ENCODE data around the gene USP40.

Gene USP40

DNA sequence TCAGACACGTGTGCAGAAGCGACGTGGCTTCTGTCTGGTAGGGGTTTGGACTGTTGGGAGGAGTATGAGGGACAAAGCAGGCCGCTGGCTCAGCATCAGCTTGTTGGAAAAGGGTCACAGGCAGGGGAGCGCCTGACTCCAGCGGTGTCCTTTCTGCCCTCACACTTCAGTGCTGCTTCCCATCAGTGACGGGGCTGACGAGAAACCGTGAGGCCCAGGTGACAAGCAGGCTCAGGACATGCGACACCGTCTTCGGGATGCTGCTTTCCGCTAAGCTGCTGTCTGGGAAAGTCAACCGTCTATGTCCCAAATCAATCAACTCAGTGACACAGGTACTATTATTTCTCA lies 90.5 kb downstream of the USP40 start:
- DNase-seq: no peak

DNA sequence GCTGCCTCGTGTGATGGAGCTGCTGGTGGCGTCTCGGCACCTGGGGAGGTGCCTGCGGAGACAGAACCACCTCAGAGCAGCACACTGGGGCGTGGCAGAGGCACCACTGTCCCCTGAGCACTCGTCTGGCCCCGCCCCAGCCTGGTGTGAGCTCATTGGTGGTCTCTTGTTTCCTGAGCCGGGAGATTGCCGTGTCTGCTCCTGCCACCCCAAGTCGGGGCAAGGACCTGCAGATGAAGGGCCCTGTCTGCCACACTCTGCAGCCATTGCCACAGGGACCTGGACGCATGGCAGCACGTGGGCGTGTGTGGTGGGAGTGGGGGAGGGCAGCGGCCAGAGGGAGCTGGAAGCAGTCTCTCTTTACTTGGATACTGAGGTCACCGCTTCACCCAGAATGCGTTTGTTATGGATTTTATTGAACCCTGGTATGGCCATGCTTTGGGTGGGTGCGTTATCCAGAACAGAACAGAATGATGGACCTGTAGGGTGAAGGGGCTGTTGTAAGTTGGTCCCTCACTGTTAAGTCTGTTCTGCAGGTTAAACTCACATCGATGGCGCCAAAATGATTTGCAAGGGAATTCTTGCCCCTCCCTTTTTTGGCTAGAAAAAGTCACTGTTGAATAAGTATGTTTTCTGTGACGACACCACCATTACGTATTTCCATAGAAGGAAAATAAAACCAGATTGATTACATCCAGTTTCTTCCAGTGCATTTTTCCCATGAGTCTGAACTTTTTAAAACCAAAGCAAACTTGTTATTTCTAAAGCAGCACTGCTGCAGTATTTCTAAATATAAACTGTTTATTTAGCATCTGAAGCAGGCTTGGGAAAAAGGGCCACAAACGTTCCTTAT lies 92.0 kb downstream of the USP40 start:
- no peak for DNase-seq

DNA sequence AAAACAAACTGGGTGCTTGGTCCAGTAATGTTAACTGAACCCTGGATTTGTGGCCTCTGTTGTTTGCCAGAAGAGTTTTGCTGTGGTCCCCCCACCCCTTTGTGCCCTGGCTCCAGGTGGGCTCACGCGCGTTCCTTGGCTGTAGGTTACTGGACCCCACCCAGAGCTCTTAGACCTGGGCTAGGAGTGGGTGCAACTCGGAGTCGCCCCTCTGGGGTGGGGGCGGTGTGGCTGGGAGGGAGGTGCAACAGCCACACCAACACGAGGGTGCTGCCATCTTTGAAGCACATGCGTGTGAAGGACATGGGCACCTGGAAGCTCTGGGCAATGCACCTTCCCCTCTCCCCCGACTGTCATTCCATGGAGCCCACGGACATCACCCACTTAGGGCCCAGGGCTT lies 92.7 kb downstream of the USP40 start:
- DNase-seq: no peak

DNA sequence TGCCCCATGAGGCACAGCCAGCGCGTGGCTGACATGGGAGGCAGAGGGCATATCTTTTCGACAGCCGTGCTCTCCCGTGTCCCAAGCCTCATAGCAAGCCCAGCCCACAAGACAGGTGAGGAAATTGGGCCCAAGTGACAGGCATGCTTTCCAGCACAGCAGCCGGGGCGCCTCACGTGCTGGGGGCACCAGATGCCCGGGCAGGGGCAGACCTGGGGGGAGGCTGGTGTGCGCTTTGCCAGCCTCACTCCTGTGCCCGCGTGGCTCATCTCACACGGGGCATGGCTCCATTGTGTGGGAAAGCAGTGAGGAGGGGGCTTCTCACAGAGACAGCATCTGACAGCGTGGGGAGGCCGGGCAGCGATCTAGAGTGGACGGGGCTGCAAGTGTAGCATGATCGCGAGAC lies 93.2 kb downstream of the USP40 start:
- DNase-seq: no peak

DNA sequence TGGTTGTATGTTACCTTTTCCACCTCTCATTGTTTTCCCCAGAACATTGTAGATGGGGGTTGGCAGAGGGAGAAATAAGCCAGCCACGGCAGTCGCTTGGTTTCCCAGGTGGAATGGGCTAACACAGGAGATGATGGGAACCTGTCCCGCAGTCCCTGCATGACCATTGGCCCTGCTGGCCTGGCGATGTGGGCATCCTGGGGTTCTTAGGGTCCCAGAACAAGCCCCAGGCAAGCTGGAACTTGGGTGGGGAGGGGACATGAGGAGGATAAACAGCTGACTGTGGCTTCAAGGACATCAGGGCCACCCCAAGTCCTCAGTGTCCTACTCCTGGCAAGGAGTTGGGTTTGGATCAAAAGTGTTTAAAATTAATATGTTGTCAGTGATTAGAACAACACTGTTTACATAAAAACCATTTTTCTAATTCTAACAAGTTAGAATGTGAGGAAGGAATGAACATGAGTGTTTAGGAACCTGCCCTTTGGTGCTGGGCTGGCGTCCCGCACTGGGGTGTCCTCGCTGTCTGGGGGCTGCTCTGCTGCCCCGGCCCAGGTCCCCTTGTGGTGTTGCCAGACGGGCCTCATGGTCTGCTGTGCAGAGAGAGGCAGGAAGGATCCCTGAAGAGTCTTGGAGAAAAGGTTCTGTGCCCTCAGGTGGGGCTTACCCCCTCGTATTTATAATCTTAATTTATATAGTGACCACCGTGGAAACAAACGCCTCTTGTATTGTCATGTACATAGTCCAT lies 95.1 kb downstream of the USP40 start:
- DNase-seq: no peak

DNA sequence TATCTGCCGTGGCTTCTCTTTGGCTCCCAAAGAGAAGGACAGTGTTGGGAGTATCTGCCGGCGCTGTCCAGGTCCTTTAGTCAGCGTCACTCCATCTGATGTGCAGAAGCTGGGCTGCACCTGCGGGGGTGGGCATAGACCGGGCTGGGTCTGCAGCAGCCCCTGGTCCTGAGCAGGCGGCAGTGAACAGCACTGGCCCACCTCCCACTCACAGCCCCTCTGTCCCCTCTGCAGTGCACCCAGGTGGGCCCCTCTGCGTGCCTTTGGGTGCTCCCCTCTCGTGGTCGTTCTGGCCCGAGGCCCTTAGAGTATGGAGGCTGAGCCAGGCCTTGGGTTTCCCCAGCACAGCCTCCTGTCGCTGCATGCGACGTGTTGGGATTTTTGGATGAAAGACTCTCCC lies 95.7 kb downstream of the USP40 start:
- no peak for DNase-seq

DNA sequence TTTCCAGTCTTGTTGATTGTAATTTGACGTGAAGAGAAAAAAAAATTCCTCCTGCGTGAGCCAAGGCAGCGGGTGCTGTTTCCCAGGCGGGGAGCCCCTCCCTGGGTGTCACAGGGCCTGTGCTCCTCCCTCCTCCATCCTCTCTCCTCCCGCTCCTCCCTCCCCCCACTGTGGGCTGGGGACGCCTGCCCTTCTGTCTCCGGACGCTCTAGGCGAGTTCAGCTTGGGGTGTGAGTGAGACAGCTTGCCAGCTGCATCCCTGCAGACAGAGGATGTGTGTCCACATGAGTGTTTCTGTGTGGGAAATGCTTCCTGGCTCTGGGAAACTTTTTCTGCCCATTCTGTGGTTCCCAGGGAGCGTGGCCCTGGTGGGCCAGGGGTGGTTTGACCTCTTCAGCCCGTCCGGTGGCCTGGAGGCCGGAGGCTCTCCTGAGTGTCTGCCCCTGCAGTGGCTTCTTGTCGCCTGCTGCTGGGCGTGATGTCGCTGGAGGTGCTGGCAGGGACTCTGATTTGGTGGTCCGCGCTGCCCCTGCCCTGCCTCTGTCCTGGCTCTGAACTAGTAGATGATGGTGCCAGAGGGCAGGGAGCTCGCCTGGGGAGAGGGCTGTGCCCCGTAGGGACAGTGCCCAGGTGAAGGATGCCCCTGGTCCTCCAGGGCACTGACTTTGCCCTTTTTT lies 96.4 kb downstream of the USP40 start:
- DNase-seq: peak in 51 of 58 donors; percentile 24 to 90 (median 67)

DNA sequence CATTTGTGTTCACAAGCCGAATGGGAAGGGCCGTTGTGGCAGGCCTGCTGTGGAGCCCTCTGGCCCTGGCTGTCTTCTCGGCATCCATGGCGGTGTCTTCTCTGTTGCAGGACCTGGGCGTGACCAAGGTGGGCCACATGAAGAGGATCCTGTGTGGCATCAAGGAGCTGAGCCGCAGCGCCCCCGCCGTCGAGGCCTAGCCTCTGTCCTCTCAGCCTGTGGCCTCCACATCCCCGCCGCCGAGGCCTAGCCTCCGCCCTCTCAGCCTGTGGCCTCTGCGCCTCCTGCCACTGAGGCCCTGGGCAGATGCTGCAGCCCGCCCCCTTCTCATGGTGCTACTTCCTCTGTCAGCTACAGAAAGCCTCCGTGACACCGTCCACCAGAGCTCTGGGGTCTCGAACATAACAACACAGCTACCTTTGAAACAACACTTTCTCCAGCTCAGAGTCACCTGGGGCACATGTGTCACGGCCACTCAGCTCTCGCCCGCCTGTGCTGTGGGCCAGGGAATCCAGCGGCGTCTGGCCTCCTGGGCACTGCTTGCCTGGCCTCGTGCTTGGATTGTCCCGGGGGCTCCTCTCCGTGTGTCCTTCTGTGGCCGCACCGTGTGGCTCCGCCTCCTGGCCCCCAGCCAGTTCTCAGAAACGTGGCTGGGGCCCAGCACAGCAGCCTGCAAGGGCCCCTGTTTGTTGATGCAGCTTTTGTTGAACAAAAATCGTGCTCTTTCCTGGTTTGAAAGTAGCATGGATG lies 97.1 kb downstream of the USP40 start:
- peak in 31 of 58 donors; percentile 38 to 87 (median 65) for DNase-seq

DNA sequence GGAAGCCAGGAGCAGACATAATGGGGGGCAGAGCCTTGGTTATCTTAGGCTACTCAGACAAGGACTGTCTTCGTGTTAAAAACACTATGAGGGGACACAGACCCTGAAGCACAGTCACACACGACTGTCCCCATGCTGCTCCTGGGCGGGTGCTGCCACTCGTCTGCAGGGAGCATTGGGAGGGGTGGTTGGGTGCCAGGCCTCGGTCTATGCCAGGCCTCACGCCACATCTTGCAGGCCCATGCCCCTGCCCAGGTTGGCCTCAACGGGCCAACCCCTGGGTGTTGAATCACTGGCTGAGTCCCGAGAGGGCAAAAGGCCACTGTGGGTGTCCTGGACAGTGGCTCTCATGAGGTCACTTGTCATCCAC lies 97.9 kb downstream of the USP40 start:
- DNase-seq: no peak

DNA sequence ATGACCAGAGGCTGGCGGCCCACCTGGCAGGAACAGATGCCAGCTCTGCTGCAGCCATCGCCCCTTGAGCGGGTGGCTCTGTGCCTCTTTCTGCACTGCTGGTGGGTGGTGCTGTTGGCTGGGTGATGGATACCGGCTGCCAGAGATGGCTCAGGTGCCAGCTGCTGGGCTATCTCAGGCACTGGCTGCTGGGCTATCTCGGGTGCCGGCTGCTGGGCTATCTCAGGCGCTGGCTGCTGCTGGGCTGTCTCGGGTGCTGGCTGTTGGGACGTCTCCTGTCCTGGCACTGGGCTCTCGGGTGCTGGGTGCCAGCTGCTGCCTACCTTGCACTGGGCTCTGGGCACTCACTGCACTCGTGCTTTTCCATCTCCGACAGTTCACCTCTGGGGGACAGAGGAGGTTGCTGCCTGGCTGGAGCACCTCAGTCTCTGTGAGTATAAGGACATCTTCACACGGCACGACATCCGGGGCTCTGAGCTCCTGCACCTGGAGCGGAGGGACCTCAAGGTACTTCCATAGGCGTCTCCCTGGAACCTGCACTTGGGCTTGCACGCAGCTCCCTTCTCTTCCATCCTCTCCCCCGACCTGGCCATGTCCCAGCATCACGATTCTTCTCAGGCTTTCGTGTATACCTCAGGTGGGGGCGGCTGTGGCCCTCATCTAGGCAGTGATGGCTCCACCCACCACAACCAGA lies 98.4 kb downstream of the USP40 start:
- no peak for DNase-seq

DNA sequence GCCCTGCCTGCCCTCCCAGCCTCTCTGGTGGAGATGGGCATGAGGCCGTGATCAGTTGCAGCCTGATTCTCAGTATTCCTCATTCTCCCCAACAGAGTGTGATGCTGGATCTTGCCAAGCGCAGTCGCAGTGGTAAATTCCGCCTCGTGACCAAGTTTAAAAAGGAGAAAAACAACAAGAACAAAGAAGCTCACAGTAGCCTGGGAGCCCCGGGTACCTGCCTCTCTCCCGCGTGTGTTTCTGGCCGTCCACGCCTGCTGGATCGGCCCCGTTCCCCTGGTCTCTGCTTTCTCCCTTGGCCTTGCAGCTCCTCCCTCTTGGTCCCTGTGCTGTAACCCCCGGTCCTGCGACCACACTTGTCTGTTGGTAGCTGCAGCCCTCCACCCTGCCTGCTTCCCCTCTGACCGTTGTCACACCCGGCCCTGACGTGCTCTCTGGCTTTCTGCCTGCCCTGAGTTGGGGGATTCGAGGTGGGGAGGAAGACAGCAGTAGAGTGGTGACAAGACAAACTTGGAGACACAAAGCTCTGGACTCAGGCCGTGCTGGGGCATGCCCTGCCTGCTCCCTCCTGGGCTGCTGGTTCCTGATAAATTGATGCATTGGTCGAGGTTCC lies 99.5 kb downstream of the USP40 start:
- peak in 22 of 58 donors; percentile 14 to 57 (median 32) for DNase-seq

DNA sequence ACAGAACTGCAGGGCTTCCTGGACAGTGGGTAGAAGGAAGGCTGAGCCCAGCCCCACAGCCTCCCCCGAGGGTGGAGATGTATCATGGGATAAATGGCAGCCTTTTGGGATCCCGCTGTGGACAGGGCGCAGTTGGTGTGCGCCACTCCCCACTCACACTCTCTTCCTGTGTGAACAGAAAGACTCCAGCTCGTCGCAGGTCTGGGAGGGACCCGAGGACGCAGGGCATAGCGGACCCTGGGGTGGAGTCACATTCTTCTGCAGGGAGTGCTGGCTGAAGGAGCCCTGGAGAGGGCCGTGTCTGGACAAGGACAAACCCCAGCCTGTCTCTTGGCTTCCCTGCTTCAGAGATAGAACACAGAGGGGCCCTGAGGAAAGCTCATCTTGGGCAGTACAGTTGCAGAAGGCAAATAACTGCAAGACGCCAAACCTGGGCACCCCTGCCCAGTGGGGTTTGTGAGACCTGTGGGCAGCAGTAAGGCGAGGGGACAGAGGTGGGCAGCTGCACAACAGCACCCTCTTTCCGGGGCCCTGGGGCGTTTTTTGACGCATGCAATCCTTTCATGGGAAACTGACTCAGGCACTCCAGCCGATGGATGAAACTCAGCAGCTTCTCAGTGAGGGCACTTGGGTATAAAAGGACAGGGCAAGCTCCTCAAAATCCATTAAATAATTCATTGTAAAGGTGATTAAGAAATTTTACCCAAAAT lies 101.9 kb downstream of the USP40 start:
- no peak for DNase-seq

DNA sequence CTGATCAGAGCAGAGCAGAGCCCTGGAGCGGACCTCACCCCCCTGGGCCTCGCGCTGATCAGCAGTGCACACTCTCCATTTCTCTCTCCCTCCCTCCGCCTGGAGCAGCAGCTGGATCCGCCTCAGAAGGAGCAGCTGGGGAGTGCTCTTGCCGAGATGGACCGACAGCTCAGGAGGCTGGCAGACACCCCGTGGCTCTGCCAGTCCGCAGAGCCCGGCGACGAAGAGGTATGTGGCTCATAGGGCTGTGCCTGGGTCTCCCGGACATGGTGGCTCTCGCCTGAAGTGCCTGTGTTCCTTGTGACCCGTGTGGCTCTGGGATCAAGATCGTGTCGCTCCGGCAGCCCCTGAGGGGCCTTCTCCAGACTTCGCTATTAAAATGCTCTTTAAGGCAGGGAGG lies 102.5 kb downstream of the USP40 start:
- no peak for DNase-seq

DNA sequence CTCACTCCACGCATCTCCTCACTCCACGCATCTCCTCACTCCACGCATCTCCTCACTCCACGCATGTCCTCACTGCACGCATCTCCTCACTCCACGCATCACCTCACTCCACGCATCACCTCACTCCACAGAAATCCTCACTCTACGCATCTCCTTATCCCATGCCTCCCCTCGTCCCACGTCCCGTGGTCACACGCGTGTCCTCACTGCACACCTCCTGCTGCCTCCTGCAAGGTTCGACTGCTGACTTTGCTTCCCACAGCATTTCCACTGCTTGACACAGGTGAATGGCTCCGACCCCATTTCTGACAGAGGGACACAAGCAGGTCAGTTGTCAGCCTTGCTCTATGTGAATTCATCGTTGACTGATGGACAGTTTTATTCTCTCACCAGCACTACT lies 103.0 kb downstream of the USP40 start:
- no peak for DNase-seq

DNA sequence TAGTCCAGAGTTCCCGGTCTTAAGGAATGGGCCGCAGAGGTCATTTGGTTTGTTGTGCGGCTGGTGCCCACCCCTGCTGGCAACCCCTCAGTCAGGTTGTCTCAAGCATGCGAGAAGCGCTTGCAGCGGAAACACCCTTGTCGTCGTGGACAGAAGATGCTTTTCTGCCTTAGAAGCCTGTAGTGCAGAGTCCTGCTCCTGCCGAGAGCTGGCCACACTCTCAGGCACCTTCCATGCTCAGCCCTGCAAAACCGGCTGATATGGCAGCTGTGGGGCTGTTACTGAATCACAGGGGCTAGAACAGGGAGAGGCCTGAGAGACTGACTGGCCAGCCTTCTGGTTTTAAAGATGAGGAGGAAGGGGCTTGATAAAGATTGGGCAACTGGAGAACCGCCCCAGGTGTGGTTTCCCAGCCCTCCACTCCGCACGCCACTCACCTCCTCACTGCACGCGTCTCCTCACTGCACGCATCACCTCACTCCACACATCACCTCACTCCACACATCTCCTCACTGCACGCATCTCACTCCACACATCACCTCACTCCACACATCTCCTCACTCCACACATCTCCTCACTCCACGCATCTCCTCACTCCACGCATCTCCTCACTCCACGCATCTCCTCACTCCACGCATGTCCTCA lies 103.6 kb downstream of the USP40 start:
- DNase-seq: no peak

DNA sequence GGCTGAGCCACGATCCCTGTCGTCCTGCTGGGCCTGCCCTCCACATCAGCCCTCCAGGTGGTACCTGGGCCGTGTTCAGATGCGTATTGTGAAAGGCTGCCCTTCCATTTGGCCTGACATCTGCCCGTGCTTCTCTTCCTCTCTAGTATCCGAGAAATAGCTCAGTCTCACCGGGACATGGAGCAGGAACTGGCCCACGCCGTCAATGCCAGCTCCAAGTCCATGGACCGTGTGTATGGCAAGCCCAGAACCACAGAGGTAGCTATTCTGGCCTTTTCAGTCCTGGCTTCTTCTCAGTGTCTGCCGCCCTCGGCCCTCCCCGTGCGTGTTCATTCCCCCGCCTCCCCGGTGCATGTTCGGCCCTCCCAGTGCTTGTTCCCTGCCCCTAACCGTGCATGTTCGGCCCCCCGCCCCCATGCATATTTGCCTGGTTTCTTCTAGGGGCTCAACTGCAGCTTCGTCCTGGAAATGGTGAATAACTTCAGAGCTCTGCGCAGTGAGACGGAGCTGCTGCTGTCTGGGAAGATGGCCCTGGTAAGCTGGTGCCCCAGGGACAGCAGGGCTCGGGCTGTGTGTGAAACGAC lies 104.3 kb downstream of the USP40 start:
- DNase-seq: no peak

DNA sequence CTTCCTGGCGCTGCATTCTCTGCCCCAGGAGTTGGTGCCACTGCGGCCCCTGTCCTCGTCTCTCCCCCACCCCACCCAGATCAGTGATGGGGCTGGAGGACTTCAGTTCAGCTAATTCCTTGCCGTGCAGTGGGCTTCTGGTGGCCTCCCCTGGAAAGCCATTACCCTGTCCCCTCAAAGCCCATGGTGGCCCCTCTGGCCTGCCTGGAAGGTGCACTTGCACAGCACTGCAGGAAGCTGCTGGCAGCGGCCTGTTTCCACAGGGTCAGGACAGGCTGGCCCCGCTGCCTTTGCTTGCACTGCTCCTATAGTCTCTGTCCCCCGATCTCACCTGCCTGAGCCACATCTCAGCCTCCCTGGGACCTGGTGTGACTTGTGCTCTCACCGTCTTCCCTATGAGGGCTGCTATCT lies 105.1 kb downstream of the USP40 start:
- DNase-seq: no peak

DNA sequence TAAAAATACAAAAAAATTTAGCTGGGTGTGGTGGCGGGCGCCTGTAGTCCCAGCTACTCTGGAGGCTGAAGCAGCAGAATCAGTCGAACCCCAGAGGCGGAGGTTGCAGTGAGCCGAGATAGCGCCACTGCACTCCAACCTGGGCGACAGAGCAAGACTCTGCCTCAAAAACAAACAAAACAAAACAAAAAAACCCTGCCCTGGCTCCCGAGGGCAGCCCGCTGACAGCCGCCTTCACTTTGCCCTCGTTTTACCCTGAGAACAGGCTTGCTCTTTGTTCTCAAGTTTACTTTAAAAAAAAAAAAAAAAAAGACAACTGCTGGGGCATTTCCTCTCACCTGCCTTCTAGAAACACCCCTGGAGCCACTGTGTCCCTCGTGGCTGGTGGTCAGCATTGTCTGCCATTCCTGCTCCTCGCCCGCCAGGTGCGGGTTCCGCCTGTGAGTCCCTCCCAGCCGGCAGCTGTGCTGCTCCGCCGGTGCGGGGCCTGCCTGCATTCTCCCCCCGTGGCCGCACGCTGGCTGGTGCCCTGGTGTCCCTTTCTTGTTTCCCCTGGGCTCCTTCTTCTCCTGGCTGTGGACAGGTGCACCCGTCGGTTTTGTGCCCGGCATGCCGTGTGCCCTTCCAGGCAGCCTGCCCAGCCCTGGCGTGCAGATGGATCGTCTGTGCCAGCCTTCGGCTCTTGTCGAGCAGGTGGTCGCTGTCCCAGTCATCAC lies 105.7 kb downstream of the USP40 start:
- peak in 14 of 58 donors; percentile 12 to 48 (median 24) for DNase-seq

Data from anterior cingulate cortex (tissue), 58 donors.